ENCODE measurements around the gene SOHLH1. TPM values are rescaled to one million over a fixed set of nuclear protein-coding genes. Genes with fewer than 3 reads are reported as not detected.

SOHLH1 gene
- polyA plus RNA-seq, 2 of the 4 experiments (the other 2 are of a cell fraction), result not detected

DNA sequence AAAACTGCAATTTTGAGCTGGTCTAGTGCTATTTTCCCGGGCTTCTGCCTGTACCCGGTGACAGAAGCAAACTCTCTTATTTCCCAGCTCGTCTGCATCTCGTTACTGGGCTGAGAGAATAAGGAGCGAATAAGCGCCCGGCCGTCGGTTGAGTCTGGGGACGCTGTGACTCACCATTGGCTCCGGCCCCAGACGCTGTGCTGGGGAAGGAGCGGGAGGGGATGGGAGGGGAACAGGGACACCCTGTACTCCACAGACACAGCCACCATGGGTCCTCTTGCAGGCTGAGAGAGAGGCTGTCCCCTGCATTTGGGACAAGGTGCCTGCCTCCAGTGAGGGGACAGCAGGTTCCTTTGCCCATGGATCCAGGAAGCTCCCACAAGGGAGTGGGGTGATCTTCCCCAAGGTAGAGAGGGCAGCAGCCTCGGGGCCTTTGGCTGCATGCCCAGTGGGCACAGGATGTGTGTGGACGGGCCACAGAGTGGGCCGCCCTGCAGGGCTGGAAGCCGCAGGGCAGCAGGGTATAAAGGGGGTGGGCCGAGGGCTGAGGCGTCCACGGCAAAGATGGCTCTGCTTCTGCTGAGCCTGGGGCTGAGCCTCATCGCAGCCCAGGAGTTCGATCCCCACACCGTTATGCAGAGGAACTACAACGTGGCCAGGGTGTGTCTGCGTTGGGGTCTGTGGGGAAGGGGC, 36.4 kb downstream of the SOHLH1 start, which contains the start of gene LCN9:
LCN9 (plus strand) TSS at position 552 of the 693 bp plus-strand sequence; CDS start at position 565, 13 bp downstream.
- no peak within 1 kb of the TSS for H3K27ac ChIP-seq
- CTCF ChIA-PET, result interaction anchor here (0.7 kb wide), 1 partner anchor 59 kb away, joined by 4 read pairs; no protein-coding TSS in a partner anchor
- H3K4me1 ChIP-seq, result no peaks in the 10 kb centered on the region
- DNase-seq (ENCODE audit: low read depth in 1 of 2, low spot score in 1 of 2) (no peak), ATAC-seq (no peak), FAIRE-seq (no peak)
- POLR2A ChIA-PET, result interaction anchor here (1.5 kb wide), 1 partner anchor 15 kb away, joined by 3 read pairs; no protein-coding TSS in a partner anchor
- H3K4me2 ChIP-seq, result no peak within 1 kb of the TSS
- H3K4me3 ChIP-seq, result no peak within 1 kb of the TSS
- WGBS (ENCODE audit: missing lambda C conversion rate), result 58% methylated on average over 22 of the region's 25 CpGs
- H3K9me3 ChIP-seq, result no peaks in the 10 kb centered on the region
- TF ChIP-seq, protein P1, sequence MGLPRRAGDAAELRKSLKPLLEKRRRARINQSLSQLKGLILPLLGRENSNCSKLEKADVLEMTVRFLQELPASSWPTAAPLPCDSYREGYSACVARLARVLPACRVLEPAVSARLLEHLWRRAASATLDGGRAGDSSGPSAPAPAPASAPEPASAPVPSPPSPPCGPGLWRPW (IDR thresholded peaks at IDR 0.05), result no peak

DNA sequence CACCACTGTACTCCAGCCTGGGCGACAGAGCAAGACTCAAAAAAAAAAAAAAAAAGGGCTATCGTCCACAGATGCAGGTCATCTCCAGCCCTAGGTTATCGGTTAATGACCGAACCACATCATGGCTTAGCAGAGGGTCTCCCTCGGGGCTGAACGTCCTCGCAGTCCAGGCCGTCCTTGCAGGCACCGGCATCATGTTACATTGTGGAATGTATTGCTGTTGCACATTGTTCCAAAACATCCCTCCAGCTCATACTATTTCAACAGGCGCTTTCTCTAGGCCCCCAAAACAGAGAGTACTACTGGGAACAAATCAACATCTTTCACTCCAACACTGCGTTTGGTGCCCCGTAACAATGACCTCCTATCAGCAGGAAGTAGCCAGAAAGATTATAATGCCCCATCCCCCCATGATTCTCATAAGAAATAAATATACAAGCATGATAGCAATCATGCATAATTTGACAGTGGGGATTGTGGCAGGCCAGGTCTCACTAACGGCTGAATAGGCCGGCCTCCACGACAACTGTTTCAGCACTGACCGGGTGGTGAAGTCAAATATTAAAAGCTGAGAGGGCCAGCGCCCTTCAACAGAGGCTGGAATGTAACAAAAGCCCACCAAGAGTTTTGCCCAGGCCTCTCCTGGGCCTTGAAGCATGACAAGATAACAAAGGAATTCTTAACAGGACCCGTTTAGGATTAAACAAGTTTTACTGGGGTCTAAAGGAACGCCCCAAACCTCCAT, 37.3 kb downstream of the SOHLH1 start:
- no peak for ATAC-seq
- WGBS (ENCODE audit: missing lambda C conversion rate), result 75% methylated on average over 19 of the region's 19 CpGs
- Histone ChIP-seq H3K4me3 (no peak overlapping the region), H3K27ac (no peak overlapping the region), H3K9me3 (no peaks in the 10 kb centered on the region), H3K4me1 (no peaks in the 10 kb centered on the region), H3K4me2 (no peak overlapping the region)
- TF ChIP-seq, protein P2, sequence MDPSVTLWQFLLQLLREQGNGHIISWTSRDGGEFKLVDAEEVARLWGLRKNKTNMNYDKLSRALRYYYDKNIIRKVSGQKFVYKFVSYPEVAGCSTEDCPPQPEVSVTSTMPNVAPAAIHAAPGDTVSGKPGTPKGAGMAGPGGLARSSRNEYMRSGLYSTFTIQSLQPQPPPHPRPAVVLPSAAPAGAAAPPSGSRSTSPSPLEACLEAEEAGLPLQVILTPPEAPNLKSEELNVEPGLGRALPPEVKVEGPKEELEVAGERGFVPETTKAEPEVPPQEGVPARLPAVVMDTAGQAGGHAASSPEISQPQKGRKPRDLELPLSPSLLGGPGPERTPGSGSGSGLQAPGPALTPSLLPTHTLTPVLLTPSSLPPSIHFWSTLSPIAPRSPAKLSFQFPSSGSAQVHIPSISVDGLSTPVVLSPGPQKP (IDR thresholded peaks at IDR 0.05; ENCODE audit: low read depth, low read length), result no peak
- no peak for TF ChIP-seq HEYL (CRISPR knock-in tag; IDR thresholded peaks at IDR 0.05)
- TF ChIP-seq, protein P3, sequence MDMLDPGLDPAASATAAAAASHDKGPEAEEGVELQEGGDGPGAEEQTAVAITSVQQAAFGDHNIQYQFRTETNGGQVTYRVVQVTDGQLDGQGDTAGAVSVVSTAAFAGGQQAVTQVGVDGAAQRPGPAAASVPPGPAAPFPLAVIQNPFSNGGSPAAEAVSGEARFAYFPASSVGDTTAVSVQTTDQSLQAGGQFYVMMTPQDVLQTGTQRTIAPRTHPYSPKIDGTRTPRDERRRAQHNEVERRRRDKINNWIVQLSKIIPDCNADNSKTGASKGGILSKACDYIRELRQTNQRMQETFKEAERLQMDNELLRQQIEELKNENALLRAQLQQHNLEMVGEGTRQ (IDR thresholded peaks at IDR 0.05), result no peak
- TF ChIP-seq HDAC2 (IDR thresholded peaks at IDR 0.05), result no peak
- TF ChIP-seq FOSL2 (IDR thresholded peaks at IDR 0.05), result no peak
- no peak for TF ChIP-seq FOSL2 (CRISPR knock-in tag; IDR thresholded peaks at IDR 0.05)
- TF ChIP-seq TP53 (CRISPR knock-in tag; IDR thresholded peaks at IDR 0.05), result no peak
- TF ChIP-seq EP300 (IDR thresholded peaks at IDR 0.05), result no peak
- TF ChIP-seq CBX8 (IDR thresholded peaks at IDR 0.05), result no peak
- TF ChIP-seq, protein P4, sequence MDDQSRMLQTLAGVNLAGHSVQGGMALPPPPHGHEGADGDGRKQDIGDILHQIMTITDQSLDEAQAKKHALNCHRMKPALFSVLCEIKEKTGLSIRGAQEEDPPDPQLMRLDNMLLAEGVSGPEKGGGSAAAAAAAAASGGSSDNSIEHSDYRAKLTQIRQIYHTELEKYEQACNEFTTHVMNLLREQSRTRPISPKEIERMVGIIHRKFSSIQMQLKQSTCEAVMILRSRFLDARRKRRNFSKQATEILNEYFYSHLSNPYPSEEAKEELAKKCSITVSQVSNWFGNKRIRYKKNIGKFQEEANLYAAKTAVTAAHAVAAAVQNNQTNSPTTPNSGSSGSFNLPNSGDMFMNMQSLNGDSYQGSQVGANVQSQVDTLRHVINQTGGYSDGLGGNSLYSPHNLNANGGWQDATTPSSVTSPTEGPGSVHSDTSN (IDR thresholded peaks at IDR 0.05), result no peak
- TF ChIP-seq PHF8 (IDR thresholded peaks at IDR 0.05; ENCODE audit: borderline replicate concordance, low read depth), result no peak
- TF ChIP-seq, protein P5, sequence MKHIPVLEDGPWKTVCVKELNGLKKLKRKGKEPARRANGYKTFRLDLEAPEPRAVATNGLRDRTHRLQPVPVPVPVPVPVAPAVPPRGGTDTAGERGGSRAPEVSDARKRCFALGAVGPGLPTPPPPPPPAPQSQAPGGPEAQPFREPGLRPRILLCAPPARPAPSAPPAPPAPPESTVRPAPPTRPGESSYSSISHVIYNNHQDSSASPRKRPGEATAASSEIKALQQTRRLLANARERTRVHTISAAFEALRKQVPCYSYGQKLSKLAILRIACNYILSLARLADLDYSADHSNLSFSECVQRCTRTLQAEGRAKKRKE (CRISPR knock-in tag; IDR thresholded peaks at IDR 0.05; ENCODE audit: low read depth), result no peak
- TF ChIP-seq, protein P6, sequence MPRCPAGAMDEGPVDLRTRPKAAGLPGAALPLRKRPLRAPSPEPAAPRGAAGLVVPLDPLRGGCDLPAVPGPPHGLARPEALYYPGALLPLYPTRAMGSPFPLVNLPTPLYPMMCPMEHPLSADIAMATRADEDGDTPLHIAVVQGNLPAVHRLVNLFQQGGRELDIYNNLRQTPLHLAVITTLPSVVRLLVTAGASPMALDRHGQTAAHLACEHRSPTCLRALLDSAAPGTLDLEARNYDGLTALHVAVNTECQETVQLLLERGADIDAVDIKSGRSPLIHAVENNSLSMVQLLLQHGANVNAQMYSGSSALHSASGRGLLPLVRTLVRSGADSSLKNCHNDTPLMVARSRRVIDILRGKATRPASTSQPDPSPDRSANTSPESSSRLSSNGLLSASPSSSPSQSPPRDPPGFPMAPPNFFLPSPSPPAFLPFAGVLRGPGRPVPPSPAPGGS (IDR thresholded peaks at IDR 0.05), result no peak
- TF ChIP-seq NFE2L2 (conservative IDR thresholded peaks at IDR 0.05; ENCODE audit: low read length), result no peak
- TF ChIP-seq EHMT2 (IDR thresholded peaks at IDR 0.05; ENCODE audit: low read depth), result no peak
- no peak for TF ChIP-seq CEBPB (IDR thresholded peaks at IDR 0.05)
- CTCF ChIA-PET, result no interaction called here
- no peak for DNase-seq (ENCODE audit: low read depth in 1 of 2, low spot score in 1 of 2)
- POLR2A ChIA-PET, result interaction anchor here (1.5 kb wide), 1 partner anchor 14 kb away, joined by 3 read pairs; no protein-coding TSS in a partner anchor
- FAIRE-seq, result no peak

All from A549 (cell line).